NOMO-1 treated with DMSO at 0.1 percent for 48 hours (cell line): ENCODE results near the gene ARHGAP23.
"Not testable (repeated sequence)": the region's sequence is repeated elsewhere in the genome, so short reads cannot be mapped to it uniquely, and the experiment has no call there.

Source experiments
- DNase-seq: peaks from one replicate; lab custom pipeline; 2025; ENCODE audit not compliant: unreplicated experiment; lab: John Stamatoyannopoulos, UW

Gene ARHGAP23

GRCh38 chr17:38420518-38420917 is 7.7 kb upstream of the ARHGAP23 start:
- no peak for DNase-seq

DNA sequence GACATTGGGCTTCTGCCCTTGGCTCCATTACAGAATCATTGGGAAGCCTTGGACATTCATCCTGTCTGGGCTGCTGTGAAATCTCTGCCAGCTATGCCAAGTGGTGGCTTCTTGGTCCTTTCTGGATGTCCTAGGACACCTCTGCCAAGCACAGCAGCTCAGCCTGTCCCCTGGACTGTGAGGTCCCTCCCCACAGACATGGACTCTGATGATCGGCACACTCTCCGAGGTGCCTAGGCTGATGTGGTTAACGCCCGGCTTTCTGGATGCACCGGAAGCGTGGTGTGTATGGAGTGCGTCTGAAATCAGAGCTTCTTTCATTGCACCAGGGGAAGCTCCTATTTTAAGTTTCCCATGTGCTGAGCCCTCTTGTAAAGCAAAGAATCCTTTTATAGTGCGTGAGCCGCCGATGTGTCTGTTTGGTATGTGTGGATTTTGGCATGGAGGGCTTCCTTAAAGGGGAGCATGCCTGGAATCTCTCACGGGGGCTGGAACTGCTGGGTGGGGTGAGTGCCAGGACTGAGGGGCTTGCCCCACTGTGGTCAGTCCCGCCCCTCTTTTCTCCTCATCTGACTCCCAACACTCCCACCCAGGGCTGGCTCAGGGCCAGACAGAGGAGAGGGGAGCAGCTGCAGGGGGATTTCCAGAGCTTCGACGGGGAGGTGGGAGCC is 7.0 kb upstream of the ARHGAP23 start:
- DNase-seq = no peak

DNA sequence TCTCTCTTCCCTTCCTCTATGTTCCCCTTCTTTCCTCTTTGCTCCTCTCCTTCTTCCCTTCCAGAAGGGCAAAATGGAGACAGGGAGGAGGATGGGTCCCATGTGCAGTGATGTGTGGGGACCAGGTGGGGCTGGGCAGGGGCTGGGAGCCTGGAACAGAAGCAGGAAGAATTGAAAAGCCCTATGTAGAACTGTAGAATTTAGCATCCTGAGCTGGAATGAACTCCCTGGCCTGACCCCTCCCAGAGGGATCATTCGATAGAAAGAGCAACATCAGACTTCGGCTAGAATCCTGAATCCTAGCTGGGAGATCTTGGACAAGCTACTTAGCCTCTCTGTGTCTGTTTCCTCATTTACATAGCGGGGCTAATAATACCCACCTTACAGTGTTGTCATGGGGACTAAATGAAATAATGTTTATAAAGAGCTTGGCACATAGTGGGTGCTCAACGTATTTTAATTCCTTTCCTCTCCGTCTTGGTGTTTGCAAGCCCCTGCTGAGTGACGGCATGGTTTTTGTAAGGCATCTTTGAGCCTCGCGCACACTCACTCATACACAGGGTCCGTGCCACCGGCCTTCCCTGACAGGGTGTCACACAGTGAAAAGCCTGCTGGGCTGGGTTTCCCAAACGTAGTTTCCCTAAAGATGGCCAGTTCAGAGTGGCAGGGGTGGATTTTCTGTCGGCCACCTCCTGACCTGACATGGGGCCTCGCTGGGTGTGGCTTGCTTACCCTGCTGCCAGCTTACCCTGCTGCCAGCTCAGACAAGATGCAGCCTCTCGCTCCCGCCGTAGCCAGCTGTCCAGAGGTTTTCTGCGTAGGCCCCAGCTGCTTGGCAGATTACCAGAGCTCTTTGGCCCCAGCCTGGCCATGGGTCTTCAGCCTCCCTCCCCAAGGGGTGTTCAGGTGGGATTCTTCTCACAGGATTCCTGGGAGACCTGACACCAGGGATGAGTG is 6.1 kb upstream of the ARHGAP23 start:
- DNase-seq = no peak

GRCh38 chr17:38424297-38424972 is 3.8 kb upstream of the ARHGAP23 start:
- no peak for DNase-seq

GRCh38 chr17:38425031-38425430 is 3.2 kb upstream of the ARHGAP23 start:
- DNase-seq = no peak

DNA sequence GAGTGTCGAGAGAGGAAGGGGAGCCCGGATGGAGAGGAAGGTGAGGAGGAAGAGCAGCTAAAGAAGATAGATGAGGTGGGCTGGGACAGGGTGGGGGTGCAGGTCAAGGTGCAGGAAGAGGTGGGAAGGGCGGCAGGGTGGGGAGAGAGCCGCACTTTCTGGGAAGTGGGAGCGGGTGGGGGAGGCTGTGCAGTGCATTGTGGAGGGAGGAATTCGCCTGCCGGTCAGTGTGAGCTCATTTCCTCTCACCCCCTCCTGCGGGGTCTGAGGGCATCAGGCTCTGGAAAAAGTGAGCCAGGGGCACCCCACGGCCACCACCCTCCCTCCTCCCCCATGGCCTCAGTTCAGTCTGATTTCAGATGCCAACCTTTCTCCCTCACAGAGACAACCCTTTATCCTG is 2.5 kb upstream of the ARHGAP23 start:
- DNase-seq = no peak

DNA sequence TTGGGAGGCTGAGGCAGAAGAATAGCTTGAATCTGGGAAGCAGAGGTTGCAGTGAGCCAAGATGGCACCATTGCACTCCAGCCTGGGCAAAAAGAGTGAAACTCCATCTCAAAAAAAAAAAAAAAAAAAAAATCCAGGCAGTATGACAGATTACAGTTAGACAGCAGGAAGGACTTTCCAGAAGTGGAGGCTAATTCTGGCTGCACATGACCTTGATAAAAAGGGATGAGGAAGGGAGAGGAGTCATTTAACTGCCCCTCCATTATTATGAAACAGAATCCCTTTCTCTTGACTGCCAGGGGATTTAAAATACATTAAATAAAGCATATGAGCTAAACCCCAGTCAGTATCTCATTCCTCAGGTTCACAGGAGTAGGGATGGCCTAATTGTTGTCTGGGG is 1.8 kb upstream of the ARHGAP23 start:
- DNase-seq = no peak

- DNase-seq = no peak
Observed at GRCh38 chr17:38427160-38427949, 909 bp upstream of the ARHGAP23 start.

DNA sequence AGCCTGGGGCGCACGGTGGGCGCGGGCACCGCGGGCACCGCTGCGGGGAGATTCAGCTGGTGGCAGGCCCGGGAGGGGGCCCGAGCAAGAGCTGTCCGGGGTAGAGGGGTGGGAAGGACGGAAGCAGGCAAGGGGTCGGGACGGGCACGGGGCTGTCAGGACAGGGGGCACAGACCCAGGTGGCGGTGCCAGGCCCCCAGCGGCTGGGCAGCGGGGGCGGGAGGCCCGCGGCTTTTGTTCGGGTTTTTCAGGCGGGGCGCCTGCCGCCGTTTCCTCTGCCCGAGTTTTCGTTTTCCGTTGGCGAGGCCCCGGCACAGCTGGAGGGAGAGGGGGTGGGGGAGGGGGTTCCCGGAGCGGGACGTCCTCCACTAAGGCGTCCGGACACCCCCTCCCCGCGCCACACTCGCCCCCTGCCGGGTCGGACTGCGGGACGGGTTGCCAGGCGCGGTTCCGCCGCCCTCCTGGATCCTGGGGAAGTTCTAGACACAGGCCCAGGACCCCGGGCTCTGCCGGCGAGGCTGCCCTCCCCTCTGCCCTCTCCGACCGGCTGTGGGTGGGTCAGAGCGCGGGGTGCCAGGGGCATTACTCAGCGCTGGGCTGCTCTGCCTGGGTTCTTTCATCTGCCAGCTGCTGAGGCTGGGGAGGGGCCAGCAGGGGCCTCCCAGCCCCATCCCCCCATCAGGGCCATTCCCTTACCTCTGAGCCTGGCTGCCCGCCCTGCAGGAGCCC is 543 bp downstream of the ARHGAP23 start:
- peak; percentile 10 for DNase-seq

DNA sequence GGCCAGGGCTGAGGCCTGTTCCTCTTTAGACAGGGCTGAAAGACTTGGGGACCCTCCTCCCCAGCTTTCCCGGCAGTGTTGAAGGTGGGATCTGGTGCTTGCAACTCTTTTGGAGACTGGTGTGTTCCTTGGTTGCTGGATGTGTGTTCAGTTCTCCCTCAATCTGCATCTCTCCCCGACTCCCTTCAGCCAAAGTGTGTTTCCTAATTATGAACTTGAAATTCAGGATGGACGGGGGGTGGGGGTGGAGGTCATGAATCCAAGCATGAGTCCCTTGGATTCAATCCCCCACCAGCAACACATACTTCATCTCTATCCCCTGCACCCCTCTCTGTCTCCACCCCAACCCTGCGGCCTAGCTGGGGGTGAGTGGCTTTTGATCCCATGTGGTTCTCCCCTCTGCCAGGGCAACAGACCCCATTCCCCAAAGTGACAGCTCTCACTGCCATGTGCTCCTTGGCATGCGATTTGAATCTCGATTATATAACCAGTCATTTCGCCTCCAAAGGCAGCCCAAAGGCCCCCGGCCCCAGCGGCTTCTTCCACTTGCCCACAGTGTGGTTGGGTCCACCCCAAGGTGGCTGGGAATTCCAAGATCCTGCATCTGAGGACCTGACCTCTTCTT is 1.3 kb downstream of the ARHGAP23 start:
- no peak for DNase-seq

DNA sequence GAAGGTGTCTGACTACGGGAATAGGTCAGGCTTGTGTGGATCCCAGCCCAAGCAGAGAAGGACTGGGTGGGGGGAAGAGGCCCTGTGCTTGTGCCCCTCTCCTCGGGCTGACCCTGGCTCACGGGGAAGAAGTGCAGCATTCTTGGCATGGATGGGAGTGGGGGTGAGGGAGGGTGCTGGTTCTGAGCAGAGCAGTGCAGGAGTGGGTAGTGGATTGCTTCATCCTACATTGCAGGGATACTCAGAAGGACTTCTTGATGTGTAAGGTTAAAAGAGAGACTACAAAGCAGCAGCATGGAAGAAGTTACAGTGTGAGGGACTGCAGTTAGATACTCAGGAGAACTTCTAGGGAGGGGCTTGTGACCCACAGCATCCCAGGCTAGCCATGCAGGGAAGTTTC is 2.1 kb downstream of the ARHGAP23 start:
- DNase-seq = no peak

DNA sequence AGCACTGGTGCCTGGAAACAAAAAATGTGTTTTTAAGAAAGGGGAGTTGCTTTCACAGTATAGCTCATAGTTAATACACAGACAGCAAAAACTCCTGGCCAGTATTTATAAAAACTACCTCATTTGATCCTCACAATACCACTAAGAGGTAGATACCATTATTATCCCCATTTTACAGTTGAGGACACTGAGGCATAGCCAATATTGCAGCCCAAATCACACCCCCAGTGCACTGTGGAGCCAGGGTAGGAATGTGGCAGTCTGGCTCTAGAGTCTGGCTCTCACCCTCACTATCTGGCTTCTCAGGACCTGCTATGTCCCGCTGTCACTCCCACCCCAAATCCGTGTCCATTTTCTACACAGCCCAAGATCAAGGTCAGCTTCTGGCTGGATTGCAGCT is 2.6 kb downstream of the ARHGAP23 start:
- DNase-seq = no peak

- DNase-seq = no peak
Observed at GRCh38 chr17:38431346-38432145, 3.3 kb downstream of the ARHGAP23 start.

DNA sequence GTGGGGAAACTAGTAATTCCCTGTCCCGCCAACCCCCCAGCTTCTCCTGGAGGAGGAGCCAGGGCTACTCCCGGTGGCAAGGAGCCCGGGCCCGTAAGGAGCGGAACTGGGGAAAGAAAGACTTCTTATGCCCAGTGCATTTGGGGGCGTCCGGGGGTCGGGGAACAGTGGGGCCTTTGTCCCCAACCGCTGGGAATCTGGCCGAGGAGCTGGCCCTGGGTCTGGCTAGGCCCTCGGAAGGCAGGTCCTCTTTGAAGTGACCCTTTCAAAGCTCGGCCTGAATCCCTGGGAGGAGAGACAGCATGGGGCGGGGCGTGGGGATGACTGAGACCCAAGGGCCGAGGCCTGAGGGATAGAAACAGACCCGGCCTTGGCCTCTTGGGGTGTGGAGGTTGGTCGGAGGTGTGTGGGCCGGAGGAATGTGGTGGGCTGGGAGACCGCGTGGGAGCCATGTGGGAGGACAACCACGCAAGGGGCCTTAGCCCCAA is 6.0 kb downstream of the ARHGAP23 start:
- no peak for DNase-seq

DNA sequence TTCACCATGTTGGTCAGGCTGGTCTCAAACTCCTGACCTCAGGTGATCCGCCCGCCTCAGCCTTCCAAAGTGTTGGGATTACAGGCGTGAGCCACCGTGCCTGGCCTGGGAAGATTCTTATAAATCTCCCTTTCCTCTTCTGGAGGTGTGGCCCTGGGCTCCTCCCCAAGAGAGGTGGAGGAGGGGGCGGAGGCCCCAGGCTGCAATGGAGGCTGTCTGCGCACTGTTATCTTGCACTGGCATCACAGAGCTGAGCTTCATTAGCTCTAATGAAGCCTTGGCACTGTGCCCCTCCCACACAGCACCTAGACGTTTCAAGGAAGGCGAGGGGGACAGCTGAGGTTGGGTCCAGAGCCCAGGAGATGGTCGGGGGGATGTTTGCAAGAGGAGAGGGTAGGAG is 7.5 kb downstream of the ARHGAP23 start:
- no peak for DNase-seq

GRCh38 chr17:38436386-38436785 is 8.1 kb downstream of the ARHGAP23 start:
- no peak for DNase-seq

DNA sequence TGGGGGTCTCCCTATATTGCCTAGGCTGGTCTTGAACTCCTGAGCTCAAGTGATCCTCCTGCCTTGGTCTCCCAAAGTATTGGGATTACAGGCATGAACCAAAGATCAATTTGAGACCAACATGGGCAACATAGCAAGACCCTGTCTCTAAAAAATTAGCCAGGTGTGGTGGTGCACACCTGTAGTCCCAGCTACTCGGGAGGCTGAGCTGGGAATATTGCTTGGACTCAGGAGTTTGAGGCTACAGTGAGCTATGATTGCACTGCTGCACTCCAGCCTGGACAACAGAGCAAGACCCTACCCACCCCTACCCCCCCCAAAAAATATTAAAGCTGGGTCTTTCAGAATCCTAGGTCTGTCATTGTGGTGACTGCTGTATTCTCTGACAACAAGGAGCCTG is 9.0 kb downstream of the ARHGAP23 start:
- DNase-seq = not testable (repeated sequence)

- no peak for DNase-seq
Observed at GRCh38 chr17:38439436-38439835, 11.2 kb downstream of the ARHGAP23 start.
